ENCODE measurements around the gene TPM4. TPM values are rescaled to one million over a fixed set of nuclear protein-coding genes. Genes with fewer than 3 reads are reported as not detected.
A peak's percentile ranks its signal among the peaks of the same experiment; 100 is the strongest.

Gene TPM4
- total and polyA plus RNA-seq, 2 of the 13 experiments (the other 11 are each of a cell fraction or from before 2014, with no cell fraction given): 180 to 188 TPM

GRCh38 chr19:16111160-16111908 lies 35.0 kb downstream of the TPM4 start, which contains the start of gene RAB8A (continued):
- TF ChIP-seq FOXP4 (CRISPR knock-in tag; IDR thresholded peaks at IDR 0.05): no peak; the same call in 1 of the 2 replicates
- peak; percentile 99 for TF ChIP-seq TFDP2 (CRISPR knock-in tag; IDR thresholded peaks at IDR 0.05)
- TF ChIP-seq ISX (CRISPR knock-in tag; conservative IDR thresholded peaks at IDR 0.05): no peak
- TF ChIP-seq TEAD2 (CRISPR knock-in tag; IDR thresholded peaks at IDR 0.05): no peak
- TF ChIP-seq ZNF224 (CRISPR knock-in tag; IDR thresholded peaks at IDR 0.05): no peak
- 0 out of 2 replicates have a peak, but pooled peaks have one; percentile 60 for TF ChIP-seq ZNF564 (CRISPR knock-in tag; IDR thresholded peaks at IDR 0.05)
- peak; percentile 65; the same call in 1 of the 2 replicates for TF ChIP-seq FOXK1 (CRISPR knock-in tag; IDR thresholded peaks at IDR 0.05; ENCODE audit: borderline replicate concordance, low read depth)
- peak; percentile 84; the same call in 1 of the 2 replicates for TF ChIP-seq HOXA9 (CRISPR knock-in tag; IDR thresholded peaks at IDR 0.05; ENCODE audit: borderline replicate concordance)
- TF ChIP-seq ZNF75D (CRISPR knock-in tag; IDR thresholded peaks at IDR 0.05; ENCODE audit: borderline replicate concordance): no peak
- peak; percentile 78; the same call in 1 of the 2 replicates for TF ChIP-seq HES4 (CRISPR knock-in tag; IDR thresholded peaks at IDR 0.05; ENCODE audit: borderline replicate concordance)
- peak; percentile 84; the same call in 1 of the 2 replicates for TF ChIP-seq ZC3H13 (CRISPR knock-in tag; IDR thresholded peaks at IDR 0.05)
- no peak for TF ChIP-seq ZEB1 (IDR thresholded peaks at IDR 0.05; ENCODE audit: insufficient replicate concordance, low read depth)
- peak; percentile 90; the same call in 1 of the 2 replicates for TF ChIP-seq ARID4A (CRISPR knock-in tag; IDR thresholded peaks at IDR 0.05; ENCODE audit: borderline replicate concordance)
- TF ChIP-seq ZNF629 (CRISPR knock-in tag; conservative IDR thresholded peaks at IDR 0.05): no peak; the same call in 1 of the 2 replicates
- peak; percentile 39; the same call in 1 of the 2 replicates for TF ChIP-seq THAP8 (CRISPR knock-in tag; IDR thresholded peaks at IDR 0.05; ENCODE audit: borderline replicate concordance)
- TF ChIP-seq NFE2 (CRISPR knock-in tag; IDR thresholded peaks at IDR 0.05): no peak
- peak; percentile 74 for TF ChIP-seq ERF (CRISPR knock-in tag; IDR thresholded peaks at IDR 0.05)

All from HepG2 (cell line).